HUES64 (cell line): ENCODE results near the gene BTG4.

ENCODE experiments used
- H3K27ac ChIP-seq: 2 replicates; pipeline ENCODE4 v1.7.0; 2013; ENCODE audit warnings: low read depth, low read length, inconsistent platforms
- H3K27me3 ChIP-seq: 2 replicates; pipeline ENCODE4 v1.6.1; 2013; ENCODE audit warnings: mild to moderate bottlenecking, low read length; ENCODE audit not compliant: insufficient read depth
- H3K36me3 ChIP-seq: 2 replicates; pipeline ENCODE4 v1.6.1; 2013; ENCODE audit warnings: mild to moderate bottlenecking, low read length; ENCODE audit not compliant: insufficient read depth
- H3K4me1 ChIP-seq: 2 replicates; pipeline ENCODE4 v1.6.1; 2013; ENCODE audit warnings: mild to moderate bottlenecking, low read length, moderate library complexity; ENCODE audit not compliant: insufficient read depth
- H3K4me3 ChIP-seq: 2 replicates; pipeline ENCODE4 v1.5.1; 2013; ENCODE audit warnings: mild to moderate bottlenecking, low read length, moderate library complexity
- H3K9ac ChIP-seq: 2 replicates; pipeline ENCODE4 v1.6.1; 2013; ENCODE audit warnings: mild to moderate bottlenecking, low read depth, low read length
- H3K9me3 ChIP-seq: 2 replicates; pipeline ENCODE4 v1.6.1; 2013; ENCODE audit warnings: low read depth, low read length; ENCODE audit not compliant: insufficient read depth
- WGBS: fragments of 150-250, 120-280 bp; methylation state at CpG from one replicate; pipeline ENCODE4 v1.1.7; 2013; ENCODE audit warnings: missing lambda C conversion rate; 5-methylcytosine and 5-hydroxymethylcytosine counted together

BTG4 gene

DNA sequence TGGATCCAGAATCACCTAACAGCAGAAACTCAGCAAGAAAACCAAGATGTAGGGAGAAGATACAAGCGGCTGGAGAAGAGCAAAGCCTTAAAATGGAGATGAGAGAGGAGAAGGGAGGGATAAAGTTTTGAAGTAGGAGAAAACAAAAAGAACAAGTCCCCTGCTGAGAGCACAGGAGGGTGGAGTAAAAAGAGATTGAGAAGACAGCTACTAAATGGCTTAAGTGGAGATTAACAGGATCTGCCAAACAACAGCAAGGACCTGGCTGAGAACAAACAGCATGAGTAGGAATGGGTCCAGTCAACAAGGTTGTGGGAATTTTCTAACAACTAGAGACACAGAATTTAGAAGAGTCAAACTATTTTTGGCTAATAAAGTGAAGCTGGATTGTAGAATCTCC lies 18.1 kb downstream of the BTG4 start:
- 27% methylated on average over 1 of the region's 1 CpG for WGBS
- H3K27me3 ChIP-seq = peaks cover 54% of the 10 kb centered on the region; the same call in 1 of the 2 replicates
- H3K27ac ChIP-seq = no peak overlapping the region
- no peak overlapping the region for H3K4me3 ChIP-seq
- H3K9ac ChIP-seq = no peak overlapping the region
- H3K9me3 ChIP-seq = no peaks in the 10 kb centered on the region
- H3K36me3 ChIP-seq = no peaks in the 10 kb centered on the region
- peaks cover 8% of the 10 kb centered on the region; the same call in 1 of the 2 replicates for H3K4me1 ChIP-seq

DNA sequence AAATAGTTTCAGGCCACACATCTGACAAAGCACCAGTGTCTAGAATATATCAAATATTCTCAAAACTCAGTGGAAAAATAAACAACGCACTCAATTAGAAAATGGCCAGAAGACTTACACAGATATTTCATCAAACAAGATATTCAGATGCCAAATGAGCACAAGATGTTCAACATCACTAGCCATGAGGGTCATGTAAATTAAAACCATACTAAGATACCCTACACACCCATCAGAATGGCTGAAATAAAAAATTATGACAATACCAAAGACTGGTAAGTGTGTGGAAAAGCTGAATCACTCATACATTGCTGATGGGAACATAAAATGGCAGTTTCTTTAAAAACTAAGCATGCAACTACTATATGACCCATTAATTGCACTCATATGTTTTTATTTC lies 21.7 kb downstream of the BTG4 start:
- Histone ChIP-seq H3K36me3 (no peaks in the 10 kb centered on the region), H3K9ac (no peak overlapping the region), H3K4me3 (no peak overlapping the region), H3K9me3 (peaks cover 2% of the 10 kb centered on the region; the same call in 1 of the 2 replicates), H3K27ac (no peak overlapping the region), H3K27me3 (peaks cover 34% of the 10 kb centered on the region; the same call in 1 of the 2 replicates), H3K4me1 (peaks cover 8% of the 10 kb centered on the region; the same call in 1 of the 2 replicates)
- 94% methylated on average over 1 of the region's 1 CpG for WGBS

DNA sequence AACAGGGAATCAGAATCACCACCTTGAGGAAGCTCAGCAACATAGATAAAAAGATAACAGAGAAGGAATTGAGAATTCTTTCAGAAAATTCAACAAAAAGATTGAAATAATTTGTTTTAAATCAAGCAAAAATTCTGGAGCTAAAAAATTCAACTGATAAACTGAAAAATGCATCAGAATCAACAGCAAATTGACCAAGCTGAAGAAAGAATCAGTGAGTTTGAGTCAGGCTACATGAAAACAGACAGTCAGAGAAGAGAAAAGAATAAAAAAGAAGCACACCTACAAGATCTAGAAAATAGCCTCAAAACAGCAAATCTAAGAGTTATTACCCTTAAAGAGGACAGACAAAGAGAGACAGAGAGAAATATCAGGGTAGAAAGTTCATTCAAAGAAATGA lies 28.8 kb downstream of the BTG4 start:
- H3K9me3 ChIP-seq = peaks cover 2% of the 10 kb centered on the region; the same call in 1 of the 2 replicates
- no peaks in the 10 kb centered on the region for H3K36me3 ChIP-seq
- no peak overlapping the region for H3K9ac ChIP-seq
- no peaks in the 10 kb centered on the region for H3K4me1 ChIP-seq
- no peaks in the 10 kb centered on the region for H3K27me3 ChIP-seq
- no peak overlapping the region for H3K4me3 ChIP-seq
- no peak overlapping the region for H3K27ac ChIP-seq

DNA sequence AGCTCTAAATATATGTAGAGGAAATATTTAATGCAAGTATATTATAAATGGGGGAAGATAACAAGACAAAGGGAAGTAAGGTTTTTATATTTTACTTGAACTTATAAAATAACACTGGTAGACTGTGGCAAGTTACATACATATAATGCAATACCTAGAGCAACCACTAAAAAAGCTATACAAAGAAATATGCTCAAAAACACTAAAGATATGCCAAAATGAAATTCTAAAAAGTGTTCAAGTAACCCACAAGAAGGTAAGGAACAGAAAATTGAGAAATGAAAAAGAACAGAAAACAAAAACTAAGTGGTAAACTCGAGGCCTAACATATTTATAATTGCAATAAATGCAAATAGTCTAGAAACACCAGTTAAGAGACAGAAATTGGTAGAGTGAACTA lies 32.5 kb downstream of the BTG4 start:
- no peak overlapping the region for H3K4me3 ChIP-seq
- no CpG with 5 or more reads among the region's 1 CpG for WGBS
- H3K9ac ChIP-seq = no peak overlapping the region
- H3K9me3 ChIP-seq = peaks cover 3% of the 10 kb centered on the region
- no peaks in the 10 kb centered on the region for H3K36me3 ChIP-seq
- no peak overlapping the region for H3K27ac ChIP-seq
- no peaks in the 10 kb centered on the region for H3K4me1 ChIP-seq
- H3K27me3 ChIP-seq = no peaks in the 10 kb centered on the region

DNA sequence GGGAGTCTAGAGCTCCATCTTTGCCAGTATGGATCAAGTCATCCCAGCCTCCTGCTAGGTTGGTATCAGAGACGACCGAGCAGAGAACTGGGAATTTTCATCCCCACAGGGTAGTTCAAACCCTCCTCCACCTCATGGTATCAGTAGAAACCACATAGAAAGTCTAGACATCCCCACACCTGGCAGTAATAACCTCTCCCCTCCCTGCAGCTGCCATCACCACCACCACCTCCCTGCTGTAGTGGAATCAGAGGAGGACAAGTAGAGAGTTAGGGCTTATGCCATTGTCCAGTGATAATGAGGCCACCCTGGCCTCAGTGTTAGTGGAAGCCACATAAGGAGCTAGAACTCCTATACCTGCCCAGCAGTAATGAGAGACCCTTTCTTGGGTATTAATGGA lies 34.3 kb downstream of the BTG4 start:
- peaks cover 6% of the 10 kb centered on the region for H3K9me3 ChIP-seq
- 98% methylated on average over 2 of the region's 2 CpGs for WGBS
- H3K9ac ChIP-seq = no peak overlapping the region
- H3K4me3 ChIP-seq = no peak overlapping the region
- H3K4me1 ChIP-seq = no peaks in the 10 kb centered on the region
- H3K36me3 ChIP-seq = no peaks in the 10 kb centered on the region
- no peaks in the 10 kb centered on the region for H3K27me3 ChIP-seq
- no peak overlapping the region for H3K27ac ChIP-seq

DNA sequence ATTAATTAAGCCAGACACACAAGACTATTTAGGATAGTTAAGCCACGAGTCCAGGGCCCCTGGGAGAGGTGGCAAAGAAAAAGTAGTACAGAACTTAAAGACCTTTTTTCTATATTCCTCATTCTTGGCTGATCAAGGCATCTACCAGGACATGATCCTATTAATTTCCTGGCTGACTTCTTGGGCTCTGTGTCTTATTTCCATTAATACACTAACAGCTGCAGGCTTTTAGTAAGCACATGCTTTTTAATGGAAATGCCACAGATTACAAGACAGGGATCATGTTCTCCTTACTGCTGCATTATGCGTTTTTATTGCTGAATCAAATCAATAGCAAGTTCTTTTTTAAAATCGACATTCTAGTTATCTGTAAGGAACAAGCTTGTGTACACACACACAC lies 35.2 kb downstream of the BTG4 start:
- 86% methylated on average over 3 of the region's 3 CpGs for WGBS

DNA sequence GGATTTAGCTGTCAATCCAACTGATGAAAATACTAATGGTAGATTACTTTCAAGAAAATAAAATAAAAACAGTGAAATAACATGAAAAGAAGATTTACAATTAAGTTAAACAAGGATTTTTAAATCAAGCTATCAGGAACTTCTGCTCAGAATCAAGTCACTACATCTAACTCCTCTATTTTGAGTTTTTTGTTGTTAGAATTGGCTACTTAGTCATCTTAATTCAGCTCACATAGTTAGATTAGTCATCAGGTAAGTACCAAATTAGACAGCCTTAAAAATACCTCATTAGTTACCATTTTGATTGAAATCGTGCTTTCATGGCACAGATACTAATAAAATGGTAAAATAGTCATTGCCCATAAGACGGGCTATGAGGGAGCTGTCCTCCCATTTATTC lies 35.8 kb downstream of the BTG4 start:
- WGBS = 100% methylated on average over 1 of the region's 2 CpGs
- H3K27ac ChIP-seq = no peak overlapping the region

More for the DNA sequence above, 35.2 kb downstream of the BTG4 start:
- H3K27me3 ChIP-seq = no peaks in the 10 kb centered on the region
- H3K27ac ChIP-seq = no peak overlapping the region
- peaks cover 6% of the 10 kb centered on the region for H3K9me3 ChIP-seq
- no peaks in the 10 kb centered on the region for H3K36me3 ChIP-seq
- H3K4me3 ChIP-seq = no peak overlapping the region
- no peaks in the 10 kb centered on the region for H3K4me1 ChIP-seq
- H3K9ac ChIP-seq = no peak overlapping the region

DNA sequence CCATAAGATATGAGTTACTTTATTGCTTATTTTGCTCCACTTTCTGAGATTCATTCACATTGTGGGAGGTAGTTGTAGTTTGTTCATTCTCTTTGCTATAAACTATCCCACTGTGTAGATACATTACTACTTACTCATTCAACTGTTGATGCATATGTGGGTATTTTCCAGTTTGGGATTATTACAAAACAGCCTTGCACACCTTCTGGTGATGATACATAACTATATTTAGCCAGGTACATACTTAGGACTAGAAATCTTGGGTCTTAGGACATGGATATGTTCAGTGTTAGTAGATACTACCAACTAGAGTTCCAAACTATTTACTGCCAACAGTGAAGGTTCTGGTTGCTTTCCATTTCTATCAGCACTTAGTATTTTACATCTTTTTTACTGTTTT lies 37.8 kb downstream of the BTG4 start:
- Histone ChIP-seq H3K36me3 (no peaks in the 10 kb centered on the region), H3K27me3 (no peaks in the 10 kb centered on the region), H3K27ac (no peak overlapping the region), H3K9ac (no peak overlapping the region), H3K9me3 (peaks cover 6% of the 10 kb centered on the region), H3K4me3 (no peak overlapping the region), H3K4me1 (no peaks in the 10 kb centered on the region)

More for the DNA sequence above, 35.8 kb downstream of the BTG4 start:
- Histone ChIP-seq H3K36me3 (no peaks in the 10 kb centered on the region), H3K9me3 (peaks cover 6% of the 10 kb centered on the region), H3K9ac (no peak overlapping the region), H3K27me3 (no peaks in the 10 kb centered on the region), H3K4me3 (no peak overlapping the region), H3K4me1 (no peaks in the 10 kb centered on the region)

DNA sequence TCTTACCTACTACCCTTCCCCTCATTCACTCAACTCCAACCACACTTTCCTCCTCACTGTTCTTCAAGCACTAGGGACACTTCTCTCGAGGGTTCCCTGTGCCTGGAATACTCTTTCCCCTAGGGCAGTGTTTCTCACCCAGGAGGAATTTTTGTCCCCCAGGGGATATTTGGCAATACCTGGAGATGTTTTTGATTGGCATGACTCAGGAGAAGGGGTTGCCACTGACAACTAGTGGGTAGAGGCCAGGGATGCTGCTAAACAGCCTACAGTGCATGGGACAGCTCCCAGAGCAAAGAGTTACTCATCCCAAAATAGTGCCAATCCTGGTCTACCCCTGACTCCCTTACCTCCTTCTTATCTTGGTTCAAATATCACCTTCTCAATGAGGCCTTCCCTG lies 40.0 kb downstream of the BTG4 start:
- Histone ChIP-seq H3K9me3 (peaks cover 6% of the 10 kb centered on the region), H3K4me3 (no peak overlapping the region), H3K27me3 (no peaks in the 10 kb centered on the region), H3K27ac (no peak overlapping the region), H3K9ac (no peak overlapping the region), H3K36me3 (no peaks in the 10 kb centered on the region), H3K4me1 (no peaks in the 10 kb centered on the region)
- WGBS = 81% methylated on average over 1 of the region's 1 CpG

DNA sequence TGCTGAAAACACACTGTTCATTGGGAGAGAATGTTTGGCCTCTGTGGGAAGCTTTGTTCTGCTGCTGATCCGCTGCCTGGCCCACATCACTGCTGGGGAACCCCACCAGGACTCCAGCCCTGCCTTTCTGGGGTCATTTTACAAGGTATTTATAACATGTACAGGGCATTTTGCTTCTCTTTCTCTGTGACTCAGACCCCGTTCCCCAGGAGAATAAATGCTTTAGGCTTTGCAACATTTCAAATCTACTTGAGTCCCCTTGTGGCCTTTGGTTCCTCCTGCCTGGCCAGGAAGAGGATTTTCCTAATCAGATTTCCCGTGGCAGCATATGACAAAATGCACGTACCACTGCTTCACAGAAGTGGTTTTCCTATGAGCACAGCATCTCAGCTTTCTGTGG lies 43.0 kb downstream of the BTG4 start:
- Histone ChIP-seq H3K36me3 (no peaks in the 10 kb centered on the region), H3K9me3 (no peaks in the 10 kb centered on the region), H3K9ac (no peak overlapping the region), H3K4me1 (no peaks in the 10 kb centered on the region), H3K27me3 (no peaks in the 10 kb centered on the region), H3K4me3 (no peak overlapping the region), H3K27ac (no peak overlapping the region)
- 87% methylated on average over 4 of the region's 4 CpGs for WGBS

DNA sequence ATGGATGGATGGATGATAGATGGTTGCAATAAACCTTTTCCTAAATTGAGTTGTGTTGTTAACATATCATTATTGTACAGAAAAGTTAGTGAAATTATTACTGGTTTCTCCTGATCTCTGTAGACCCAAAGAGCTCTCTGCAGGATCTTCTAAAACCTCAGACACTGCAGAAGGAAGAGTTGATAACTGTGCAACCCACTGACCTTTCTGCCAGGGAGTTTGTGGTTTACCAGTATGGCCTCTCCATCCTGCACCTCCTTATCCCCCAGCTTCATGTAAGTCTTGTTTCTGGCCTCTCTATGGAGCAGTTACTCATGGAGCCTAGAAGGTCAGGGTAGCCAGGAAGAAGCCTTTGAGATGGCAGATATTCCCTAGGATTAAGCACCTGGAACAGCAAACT lies 45.6 kb downstream of the BTG4 start:
- Histone ChIP-seq H3K27me3 (no peaks in the 10 kb centered on the region), H3K9me3 (no peaks in the 10 kb centered on the region), H3K9ac (no peak overlapping the region), H3K36me3 (no peaks in the 10 kb centered on the region), H3K4me1 (no peaks in the 10 kb centered on the region), H3K4me3 (no peak overlapping the region), H3K27ac (no peak overlapping the region)

DNA sequence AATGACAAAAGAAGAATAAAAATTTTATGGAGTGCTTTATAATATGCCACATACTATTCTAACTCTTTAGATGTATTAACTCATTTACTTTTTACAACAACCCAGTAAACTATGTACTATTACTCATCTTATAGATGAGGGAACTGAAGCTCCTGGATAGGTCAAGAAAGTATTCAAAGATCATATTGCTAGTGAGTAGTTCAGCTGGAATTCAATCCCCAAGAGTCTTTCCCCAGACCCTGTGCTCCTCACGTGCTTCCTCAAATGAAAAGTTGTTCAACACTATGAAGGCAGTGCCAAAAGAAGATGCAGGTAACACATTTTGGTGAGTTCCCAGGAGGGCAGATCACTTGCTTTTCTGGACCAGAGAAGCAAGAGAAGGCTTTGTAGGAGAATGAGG lies 46.8 kb downstream of the BTG4 start:
- 91% methylated on average over 1 of the region's 1 CpG for WGBS
- no peaks in the 10 kb centered on the region for H3K27me3 ChIP-seq
- H3K4me3 ChIP-seq = no peak overlapping the region
- H3K9ac ChIP-seq = no peak overlapping the region
- no peak overlapping the region for H3K27ac ChIP-seq
- H3K9me3 ChIP-seq = no peaks in the 10 kb centered on the region
- no peaks in the 10 kb centered on the region for H3K4me1 ChIP-seq
- no peaks in the 10 kb centered on the region for H3K36me3 ChIP-seq
